ENCODE data around the gene TPH1.

GRCh38 chr11:18012906-18013781 is 32.9 kb downstream of the TPH1 start, which contains the start of gene SERGEF:
- TF ChIP-seq GATA2 (IDR thresholded peaks at IDR 0.05; ENCODE audit: low read depth, low read length): no peak
- TF ChIP-seq GATA3 (IDR thresholded peaks at IDR 0.05; ENCODE audit: low read depth, low read length): no peak

Data from SH-SY5Y (cell line).